ENCODE measurements around the gene PGM5.

- TF ChIP-seq MAX (IDR thresholded peaks at IDR 0.05; ENCODE audit: insufficient read depth, insufficient read length), result no peak
- no peak for TF ChIP-seq CTCF (IDR thresholded peaks at IDR 0.05; ENCODE audit: extremely low read depth in 1 of 2, insufficient read depth in 1 of 2, low read depth in 1 of 2, low read length in 2 of 2)
- no peak for TF ChIP-seq FOS (IDR thresholded peaks at IDR 0.05; ENCODE audit: borderline replicate concordance, insufficient read depth, low read length)
- no peak for TF ChIP-seq POLR2AphosphoS5 (IDR thresholded peaks at IDR 0.05; ENCODE audit: insufficient read depth, low read depth, low read length)
These were observed 166.5 kb downstream of the PGM5 start for GRCh38 chr9:68522954-68523353.
